Activated CD8-positive, alpha-beta memory T cell treated with anti-CD3 and anti-CD28 coated beads for 36 hours (primary cell): ENCODE measurements around the gene SCRN2. TPM values are rescaled to one million over a fixed set of nuclear protein-coding genes. Genes with fewer than 3 reads are reported as not detected.

ENCODE experiments used
- CTCF ChIA-PET: fragments of 350-600 bp; sonication (Branson Sonifier 250); formaldehyde crosslinking; loops from one replicate; lab custom pipeline; 2021; ENCODE audit warnings: antibody characterized with exemption; lab: Charles Lee
- POLR2A ChIA-PET: fragments of 350-600 bp; sonication (Branson Sonifier 250); formaldehyde crosslinking; loops from one replicate; lab custom pipeline; 2021; ENCODE audit warnings: antibody characterized with exemption; lab: Charles Lee
- total RNA-seq, 2 experiments: library from RNA; stranded (reverse); gene quantifications; one replicate each; pipeline ENCODE4 v1.2.3, GENCODE V29; 2021

Gene SCRN2
- total RNA-seq, 2 experiments from 2014 or later, result 18.4 to 18.7 TPM

GRCh38 chr17:47816947-47817346 lies 24.1 kb downstream of the SCRN2 start:
- ChIA-PET POLR2A (no interaction called here), CTCF (interaction anchor here (0.5 to 0.8 kb wide), 2 partner anchors 33 to 48 kb away, joined by 3 to 4 read pairs; no protein-coding TSS in a partner anchor)

- POLR2A ChIA-PET, result no interaction called here
- CTCF ChIA-PET, result interaction anchor here (0.8 kb wide), 1 partner anchor 47 kb away, joined by 3 read pairs; no protein-coding TSS in a partner anchor
Observed at GRCh38 chr17:47816111-47816735, 24.9 kb downstream of the SCRN2 start.

- CTCF ChIA-PET, result interaction anchor here (0.6 to 1.2 kb wide), 2 partner anchors 14 to 207 kb away, joined by 3 to 4 read pairs; no protein-coding TSS in a partner anchor
- POLR2A ChIA-PET, result no interaction called here
Observed at GRCh38 chr17:47815106-47815918, 25.8 kb downstream of the SCRN2 start.

- ChIA-PET CTCF (no interaction called here), POLR2A (no interaction called here)
Observed at GRCh38 chr17:47813512-47814031, 27.5 kb downstream of the SCRN2 start.

GRCh38 chr17:47813077-47813476 lies 28.0 kb downstream of the SCRN2 start:
- ChIA-PET POLR2A (no interaction called here), CTCF (no interaction called here)

GRCh38 chr17:47812146-47812920 lies 28.7 kb downstream of the SCRN2 start:
- ChIA-PET POLR2A (no interaction called here), CTCF (no interaction called here)

- POLR2A ChIA-PET, result interaction anchor here (0.6 kb wide), 1 partner anchor 162 kb away, joined by 3 read pairs; no protein-coding TSS in a partner anchor
- CTCF ChIA-PET, result no interaction called here
Observed at GRCh38 chr17:47811709-47812108, 29.4 kb downstream of the SCRN2 start.

GRCh38 chr17:47810901-47811635 lies 30.0 kb downstream of the SCRN2 start:
- CTCF ChIA-PET, result interaction anchor here (1.6 kb wide), 1 partner anchor 93 kb away, joined by 4 read pairs; no protein-coding TSS in a partner anchor
- POLR2A ChIA-PET, result interaction anchor here (0.6 kb wide), 1 partner anchor 161 kb away, joined by 3 read pairs; no protein-coding TSS in a partner anchor

- ChIA-PET POLR2A (interaction anchor here (0.7 kb wide), 1 partner anchor 127 kb away, joined by 10 read pairs; no protein-coding TSS in a partner anchor), CTCF (interaction anchor here (0.6 to 1.6 kb wide), 4 partner anchors 20 to 1073 kb away, joined by 3 to 4 read pairs (median 4); no protein-coding TSS in a partner anchor)
Observed at GRCh38 chr17:47810200-47810821, 30.8 kb downstream of the SCRN2 start.

GRCh38 chr17:47808830-47809480 lies 32.1 kb downstream of the SCRN2 start:
- POLR2A ChIA-PET, result interaction anchor here (0.5 kb wide), 1 partner anchor 44 kb away, joined by 5 read pairs; no protein-coding TSS in a partner anchor
- CTCF ChIA-PET, result interaction anchor here (0.6 kb wide), 1 partner anchor 165 kb away, joined by 3 read pairs; no protein-coding TSS in a partner anchor

GRCh38 chr17:47808036-47808829 lies 32.8 kb downstream of the SCRN2 start:
- ChIA-PET POLR2A (no interaction called here), CTCF (interaction anchor here (0.6 kb wide), 1 partner anchor 165 kb away, joined by 3 read pairs; no protein-coding TSS in a partner anchor)

- POLR2A ChIA-PET, result no interaction called here
Observed at GRCh38 chr17:47807421-47807820, 33.7 kb downstream of the SCRN2 start.

GRCh38 chr17:47806913-47807255 lies 34.2 kb downstream of the SCRN2 start:
- POLR2A ChIA-PET, result no interaction called here
- CTCF ChIA-PET, result no interaction called here

More at GRCh38 chr17:47807421-47807820, 33.7 kb downstream of the SCRN2 start:
- CTCF ChIA-PET, result no interaction called here

- POLR2A ChIA-PET, result no interaction called here
- CTCF ChIA-PET, result no interaction called here
Observed at GRCh38 chr17:47806026-47806912, 34.8 kb downstream of the SCRN2 start.

- POLR2A ChIA-PET, result no interaction called here
- CTCF ChIA-PET, result interaction anchor here (1.6 kb wide), 1 partner anchor 67 kb away, joined by 3 read pairs; no protein-coding TSS in a partner anchor
Observed at GRCh38 chr17:47804461-47804860, 36.6 kb downstream of the SCRN2 start.
